ENCODE measurements around the gene ARSG. TPM values are rescaled to one million over a fixed set of nuclear protein-coding genes. Genes with fewer than 3 reads are reported as not detected.
"Not testable (repeated sequence)": the region's sequence is repeated elsewhere in the genome, so short reads cannot be mapped to it uniquely, and the experiment has no call there.

The ARSG gene
- total RNA-seq, 1 donor from 2014 or later: 1.6 TPM

GRCh38 chr17:68324114-68324513 is 32.8 kb downstream of the ARSG start:
- peak overlapping the region; percentile 83 for H3K27ac ChIP-seq (ENCODE audit: low read depth, low read length)
- H3K4me3 ChIP-seq (ENCODE audit: low read length in 3 of 3): peak overlapping the region in 1 of 3 donors; percentile 37
- no peaks in the 10 kb centered on the region for H3K36me3 ChIP-seq (ENCODE audit: control insufficient read depth in 3 of 3, insufficient read depth in 3 of 3, low read length in 3 of 3)
- H3K9me3 ChIP-seq (ENCODE audit: control insufficient read depth in 3 of 3, low read length in 3 of 3): no peaks in the 10 kb centered on the region
- H3K4me1 ChIP-seq (ENCODE audit: control insufficient read depth in 3 of 3, insufficient read depth in 3 of 3, low read length in 3 of 3): peaks cover 18 to 48% (median 34%) of the 10 kb centered on the region in 3 donors
- no peaks in the 10 kb centered on the region for H3K27me3 ChIP-seq (ENCODE audit: control insufficient read depth in 3 of 3, insufficient read depth in 3 of 3, low read length in 3 of 3)
- H3K9ac ChIP-seq (ENCODE audit: low read depth in 1 of 3, low read length in 3 of 3): peak overlapping the region in 1 of 3 donors; percentile 13

GRCh38 chr17:68324654-68325336 is 33.5 kb downstream of the ARSG start:
- no peaks in the 10 kb centered on the region for H3K9me3 ChIP-seq (ENCODE audit: control insufficient read depth in 3 of 3, low read length in 3 of 3)
- H3K27ac ChIP-seq (ENCODE audit: low read depth, low read length): peak overlapping the region; percentile 83
- no peaks in the 10 kb centered on the region for H3K27me3 ChIP-seq (ENCODE audit: control insufficient read depth in 3 of 3, insufficient read depth in 3 of 3, low read length in 3 of 3)
- H3K4me3 ChIP-seq (ENCODE audit: low read length in 3 of 3): peak overlapping the region in 2 of 3 donors; percentile 1 to 37
- no peaks in the 10 kb centered on the region for H3K36me3 ChIP-seq (ENCODE audit: control insufficient read depth in 3 of 3, insufficient read depth in 3 of 3, low read length in 3 of 3)
- peak overlapping the region; percentile 13 to 63 (median 46) for H3K9ac ChIP-seq (ENCODE audit: low read depth in 1 of 3, low read length in 3 of 3)
- H3K4me1 ChIP-seq (ENCODE audit: control insufficient read depth in 3 of 3, insufficient read depth in 3 of 3, low read length in 3 of 3): peaks cover 13 to 41% (median 28%) of the 10 kb centered on the region in 3 donors

- H3K27me3 ChIP-seq (ENCODE audit: control insufficient read depth in 3 of 3, insufficient read depth in 3 of 3, low read length in 3 of 3): no peaks in the 10 kb centered on the region
- no peaks in the 10 kb centered on the region for H3K9me3 ChIP-seq (ENCODE audit: control insufficient read depth in 3 of 3, low read length in 3 of 3)
- no peaks in the 10 kb centered on the region for H3K36me3 ChIP-seq (ENCODE audit: control insufficient read depth in 3 of 3, insufficient read depth in 3 of 3, low read length in 3 of 3)
- H3K4me3 ChIP-seq (ENCODE audit: low read length in 3 of 3): no peak overlapping the region
- H3K27ac ChIP-seq (ENCODE audit: low read depth, low read length): no peak overlapping the region
- peaks cover 11 to 31% (median 18%) of the 10 kb centered on the region in 3 donors for H3K4me1 ChIP-seq (ENCODE audit: control insufficient read depth in 3 of 3, insufficient read depth in 3 of 3, low read length in 3 of 3)
- no peak overlapping the region for H3K9ac ChIP-seq (ENCODE audit: low read depth in 1 of 3, low read length in 3 of 3)
These were observed 34.7 kb downstream of the ARSG start for GRCh38 chr17:68325961-68326360.

GRCh38 chr17:68326681-68327080 is 35.4 kb downstream of the ARSG start:
- H3K4me1 ChIP-seq (ENCODE audit: control insufficient read depth in 3 of 3, insufficient read depth in 3 of 3, low read length in 3 of 3): peaks cover 11 to 31% (median 18%) of the 10 kb centered on the region in 3 donors
- H3K36me3 ChIP-seq (ENCODE audit: control insufficient read depth in 3 of 3, insufficient read depth in 3 of 3, low read length in 3 of 3): no peaks in the 10 kb centered on the region
- no peak overlapping the region for H3K9ac ChIP-seq (ENCODE audit: low read depth in 1 of 3, low read length in 3 of 3)
- H3K27me3 ChIP-seq (ENCODE audit: control insufficient read depth in 3 of 3, insufficient read depth in 3 of 3, low read length in 3 of 3): no peaks in the 10 kb centered on the region
- H3K9me3 ChIP-seq (ENCODE audit: control insufficient read depth in 3 of 3, low read length in 3 of 3): no peaks in the 10 kb centered on the region
- no peak overlapping the region for H3K4me3 ChIP-seq (ENCODE audit: low read length in 3 of 3)
- no peak overlapping the region for H3K27ac ChIP-seq (ENCODE audit: low read depth, low read length)

GRCh38 chr17:68327823-68328557 is 36.7 kb downstream of the ARSG start:
- H3K9ac ChIP-seq (ENCODE audit: low read depth in 1 of 3, low read length in 3 of 3): no peak overlapping the region
- H3K4me1 ChIP-seq (ENCODE audit: control insufficient read depth in 3 of 3, insufficient read depth in 3 of 3, low read length in 3 of 3): peaks cover 11 to 27% (median 18%) of the 10 kb centered on the region in 3 donors
- no peak overlapping the region for H3K4me3 ChIP-seq (ENCODE audit: low read length in 3 of 3)
- no peak overlapping the region for H3K27ac ChIP-seq (ENCODE audit: low read depth, low read length)
- H3K27me3 ChIP-seq (ENCODE audit: control insufficient read depth in 3 of 3, insufficient read depth in 3 of 3, low read length in 3 of 3): no peaks in the 10 kb centered on the region
- H3K9me3 ChIP-seq (ENCODE audit: control insufficient read depth in 3 of 3, low read length in 3 of 3): no peaks in the 10 kb centered on the region
- no peaks in the 10 kb centered on the region for H3K36me3 ChIP-seq (ENCODE audit: control insufficient read depth in 3 of 3, insufficient read depth in 3 of 3, low read length in 3 of 3)

GRCh38 chr17:68328676-68329075 is 37.4 kb downstream of the ARSG start:
- no peaks in the 10 kb centered on the region for H3K27me3 ChIP-seq (ENCODE audit: control insufficient read depth in 3 of 3, insufficient read depth in 3 of 3, low read length in 3 of 3)
- H3K4me3 ChIP-seq (ENCODE audit: low read length in 3 of 3): no peak overlapping the region
- H3K4me1 ChIP-seq (ENCODE audit: control insufficient read depth in 3 of 3, insufficient read depth in 3 of 3, low read length in 3 of 3): peaks cover 11 to 22% (median 15%) of the 10 kb centered on the region in 3 donors
- H3K9me3 ChIP-seq (ENCODE audit: control insufficient read depth in 3 of 3, low read length in 3 of 3): no peaks in the 10 kb centered on the region
- H3K27ac ChIP-seq (ENCODE audit: low read depth, low read length): no peak overlapping the region
- H3K9ac ChIP-seq (ENCODE audit: low read depth in 1 of 3, low read length in 3 of 3): no peak overlapping the region
- no peaks in the 10 kb centered on the region for H3K36me3 ChIP-seq (ENCODE audit: control insufficient read depth in 3 of 3, insufficient read depth in 3 of 3, low read length in 3 of 3)

- Histone ChIP-seq H3K9me3 (ENCODE audit: control insufficient read depth in 3 of 3, low read length in 3 of 3) (no peaks in the 10 kb centered on the region), H3K4me3 (ENCODE audit: low read length in 3 of 3) (no peak overlapping the region), H3K27ac (ENCODE audit: low read depth, low read length) (no peak overlapping the region), H3K36me3 (ENCODE audit: control insufficient read depth in 3 of 3, insufficient read depth in 3 of 3, low read length in 3 of 3) (no peaks in the 10 kb centered on the region), H3K27me3 (ENCODE audit: control insufficient read depth in 3 of 3, insufficient read depth in 3 of 3, low read length in 3 of 3) (no peaks in the 10 kb centered on the region), H3K9ac (ENCODE audit: low read depth in 1 of 3, low read length in 3 of 3) (no peak overlapping the region), H3K4me1 (ENCODE audit: control insufficient read depth in 3 of 3, insufficient read depth in 3 of 3, low read length in 3 of 3) (peaks cover 9 to 15% (median 10%) of the 10 kb centered on the region in 3 donors)
These were observed 38.0 kb downstream of the ARSG start for GRCh38 chr17:68329331-68329730.

GRCh38 chr17:68331932-68332331 is 40.6 kb downstream of the ARSG start:
- H3K36me3 ChIP-seq (ENCODE audit: control insufficient read depth in 3 of 3, insufficient read depth in 3 of 3, low read length in 3 of 3); H3K27ac ChIP-seq (ENCODE audit: low read depth, low read length); H3K4me3 ChIP-seq (ENCODE audit: low read length in 3 of 3); H3K4me1 ChIP-seq (ENCODE audit: control insufficient read depth in 3 of 3, insufficient read depth in 3 of 3, low read length in 3 of 3); H3K9ac ChIP-seq (ENCODE audit: low read depth in 1 of 3, low read length in 3 of 3); H3K27me3 ChIP-seq (ENCODE audit: control insufficient read depth in 3 of 3, insufficient read depth in 3 of 3, low read length in 3 of 3); H3K9me3 ChIP-seq (ENCODE audit: control insufficient read depth in 3 of 3, low read length in 3 of 3): not testable (repeated sequence)

- no peak overlapping the region for H3K9ac ChIP-seq (ENCODE audit: low read depth in 1 of 3, low read length in 3 of 3)
These were observed 43.1 kb downstream of the ARSG start for GRCh38 chr17:68334393-68334792.

GRCh38 chr17:68341482-68341881 is 50.2 kb downstream of the ARSG start:
- no peak overlapping the region for H3K4me3 ChIP-seq (ENCODE audit: low read length in 3 of 3)
- H3K4me1 ChIP-seq (ENCODE audit: control insufficient read depth in 3 of 3, insufficient read depth in 3 of 3, low read length in 3 of 3): no peaks in the 10 kb centered on the region
- H3K9ac ChIP-seq (ENCODE audit: low read depth in 1 of 3, low read length in 3 of 3): no peak overlapping the region
- H3K9me3 ChIP-seq (ENCODE audit: control insufficient read depth in 3 of 3, low read length in 3 of 3): no peaks in the 10 kb centered on the region
- H3K27me3 ChIP-seq (ENCODE audit: control insufficient read depth in 3 of 3, insufficient read depth in 3 of 3, low read length in 3 of 3): no peaks in the 10 kb centered on the region
- no peaks in the 10 kb centered on the region for H3K36me3 ChIP-seq (ENCODE audit: control insufficient read depth in 3 of 3, insufficient read depth in 3 of 3, low read length in 3 of 3)
- no peak overlapping the region for H3K27ac ChIP-seq (ENCODE audit: low read depth, low read length)

More at GRCh38 chr17:68334393-68334792, 43.1 kb downstream of the ARSG start:
- no peaks in the 10 kb centered on the region for H3K4me1 ChIP-seq (ENCODE audit: control insufficient read depth in 3 of 3, insufficient read depth in 3 of 3, low read length in 3 of 3)
- H3K36me3 ChIP-seq (ENCODE audit: control insufficient read depth in 3 of 3, insufficient read depth in 3 of 3, low read length in 3 of 3): no peaks in the 10 kb centered on the region
- no peak overlapping the region for H3K4me3 ChIP-seq (ENCODE audit: low read length in 3 of 3)
- H3K9me3 ChIP-seq (ENCODE audit: control insufficient read depth in 3 of 3, low read length in 3 of 3): no peaks in the 10 kb centered on the region
- no peaks in the 10 kb centered on the region for H3K27me3 ChIP-seq (ENCODE audit: control insufficient read depth in 3 of 3, insufficient read depth in 3 of 3, low read length in 3 of 3)
- no peak overlapping the region for H3K27ac ChIP-seq (ENCODE audit: low read depth, low read length)

All from skeletal muscle tissue (tissue), 4 donors.